Stimulated activated CD8-positive, alpha-beta memory T cell treated with anti-CD3 and anti-CD28 coated beads, Interleukin-4, amount 100 ng/mL, for 4 hours (primary cell): ENCODE results near the gene RNF151.
"Not testable (repeated sequence)": the region's sequence is repeated elsewhere in the genome, so short reads cannot be mapped to it uniquely, and the experiment has no call there.

Experiments
- DNase-seq, 2 donors: peaks; one replicate each; pipeline ENCODE4 v3.0.0-alpha.2; 2020; ENCODE audit warnings: low read depth in 2 of 2, low spot score in 1 of 2

Gene RNF151

DNA sequence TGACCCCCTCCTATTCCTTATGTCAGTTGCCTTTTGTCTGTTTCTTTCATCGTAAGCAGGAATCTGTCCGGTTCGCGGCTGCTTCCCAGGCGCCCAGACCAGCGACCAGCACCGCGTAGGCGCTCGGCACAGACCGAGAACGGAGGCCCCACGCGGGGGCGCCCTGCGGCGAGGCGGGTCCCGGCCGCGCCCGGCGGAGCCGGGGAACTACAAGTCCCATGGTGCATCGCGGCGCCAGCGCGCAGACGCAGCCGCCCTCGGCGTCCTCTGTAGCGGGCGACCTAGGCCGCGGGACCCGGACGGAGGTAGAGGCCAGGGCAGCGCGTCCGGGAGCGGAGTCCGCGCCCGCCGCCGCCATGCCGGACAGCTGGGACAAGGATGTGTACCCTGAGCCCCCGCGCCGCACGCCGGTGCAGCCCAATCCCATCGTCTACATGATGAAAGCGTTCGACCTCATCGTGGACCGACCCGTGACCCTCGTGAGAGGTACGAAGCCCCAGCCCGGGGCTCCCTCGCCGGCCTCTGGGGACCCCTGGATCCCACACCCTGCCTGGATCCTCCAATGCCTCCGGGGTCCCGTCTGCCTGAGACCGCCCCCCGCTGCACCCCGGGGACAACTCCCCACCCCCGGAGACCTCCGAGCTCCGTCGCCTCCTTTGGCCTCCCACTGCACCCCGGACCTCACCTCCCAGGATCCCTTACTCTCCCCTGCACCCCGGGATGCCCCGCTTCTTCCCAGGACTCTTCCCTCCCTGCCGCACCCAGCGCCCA lies 7.2 kb upstream of the RNF151 start, which contains the start of gene NDUFB10:
NDUFB10 (plus strand) TSS at position 270 of the 771 bp plus-strand sequence; CDS start at position 357, 87 bp downstream.
- DNase-seq = peak; percentile 71 to 78

DNA sequence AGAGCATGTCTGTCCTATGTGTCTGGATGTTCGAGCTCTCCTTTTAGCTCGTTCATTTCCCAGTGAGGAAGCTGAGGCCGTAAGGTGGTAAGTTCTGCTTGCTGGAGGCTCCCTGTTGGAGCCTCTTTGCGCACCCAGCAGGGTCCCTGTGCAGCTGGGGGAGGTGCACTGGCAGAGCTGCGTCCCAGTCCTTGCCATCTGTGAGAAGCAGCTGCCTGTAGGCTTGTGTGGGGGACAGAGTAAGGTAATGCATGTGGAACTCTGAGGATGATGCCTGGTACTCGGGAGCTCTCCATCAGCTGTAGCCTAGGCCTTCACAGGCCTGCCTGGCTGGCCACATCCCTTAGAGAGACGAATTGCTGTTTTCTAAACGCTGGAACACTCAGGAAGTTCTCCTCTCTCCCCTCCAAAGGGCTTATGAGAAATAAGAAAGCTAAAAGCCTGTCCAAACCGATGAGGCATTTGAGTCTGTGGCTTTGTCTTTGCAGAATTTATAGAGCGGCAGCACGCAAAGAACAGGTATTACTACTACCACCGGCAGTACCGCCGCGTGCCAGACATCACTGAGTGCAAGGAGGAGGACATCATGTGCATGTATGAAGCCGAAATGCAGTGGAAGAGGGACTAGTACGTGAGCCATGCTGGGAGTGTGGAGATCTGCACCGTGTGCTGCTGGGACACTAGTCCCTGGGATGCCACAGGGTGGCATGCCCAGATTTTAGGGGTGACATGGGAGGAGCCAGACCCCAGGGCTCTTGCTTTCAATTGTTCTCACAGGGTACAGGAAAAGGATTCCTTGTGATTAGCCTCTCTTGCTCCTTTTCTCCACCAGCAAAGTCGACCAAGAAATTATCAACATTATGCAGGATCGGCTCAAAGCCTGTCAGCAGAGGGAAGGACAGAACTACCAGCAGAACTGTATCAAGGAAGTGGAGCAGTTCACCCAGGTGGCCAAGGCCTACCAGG lies 5.7 kb upstream of the RNF151 start:
- no peak for DNase-seq

DNA sequence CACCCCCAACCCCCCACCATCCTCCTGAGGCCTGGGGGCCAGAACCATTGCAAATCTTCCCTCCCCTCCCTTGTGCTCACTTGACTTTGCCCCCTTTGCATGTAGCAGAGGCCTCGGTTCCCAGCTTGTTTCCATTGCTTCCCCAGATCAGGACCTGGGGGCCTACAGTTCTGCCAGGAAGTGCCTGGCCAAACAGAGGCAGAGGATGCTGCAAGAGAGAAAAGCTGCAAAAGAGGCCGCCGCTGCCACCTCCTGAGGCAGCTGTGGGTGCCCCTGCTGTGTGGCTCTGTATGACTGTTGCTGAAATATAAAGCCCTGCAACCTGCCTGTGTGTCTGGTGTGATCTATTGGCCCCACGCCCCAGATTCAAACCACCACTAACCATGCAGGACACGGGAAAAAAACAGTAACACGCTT lies 5.0 kb upstream of the RNF151 start:
- DNase-seq = no peak

DNA sequence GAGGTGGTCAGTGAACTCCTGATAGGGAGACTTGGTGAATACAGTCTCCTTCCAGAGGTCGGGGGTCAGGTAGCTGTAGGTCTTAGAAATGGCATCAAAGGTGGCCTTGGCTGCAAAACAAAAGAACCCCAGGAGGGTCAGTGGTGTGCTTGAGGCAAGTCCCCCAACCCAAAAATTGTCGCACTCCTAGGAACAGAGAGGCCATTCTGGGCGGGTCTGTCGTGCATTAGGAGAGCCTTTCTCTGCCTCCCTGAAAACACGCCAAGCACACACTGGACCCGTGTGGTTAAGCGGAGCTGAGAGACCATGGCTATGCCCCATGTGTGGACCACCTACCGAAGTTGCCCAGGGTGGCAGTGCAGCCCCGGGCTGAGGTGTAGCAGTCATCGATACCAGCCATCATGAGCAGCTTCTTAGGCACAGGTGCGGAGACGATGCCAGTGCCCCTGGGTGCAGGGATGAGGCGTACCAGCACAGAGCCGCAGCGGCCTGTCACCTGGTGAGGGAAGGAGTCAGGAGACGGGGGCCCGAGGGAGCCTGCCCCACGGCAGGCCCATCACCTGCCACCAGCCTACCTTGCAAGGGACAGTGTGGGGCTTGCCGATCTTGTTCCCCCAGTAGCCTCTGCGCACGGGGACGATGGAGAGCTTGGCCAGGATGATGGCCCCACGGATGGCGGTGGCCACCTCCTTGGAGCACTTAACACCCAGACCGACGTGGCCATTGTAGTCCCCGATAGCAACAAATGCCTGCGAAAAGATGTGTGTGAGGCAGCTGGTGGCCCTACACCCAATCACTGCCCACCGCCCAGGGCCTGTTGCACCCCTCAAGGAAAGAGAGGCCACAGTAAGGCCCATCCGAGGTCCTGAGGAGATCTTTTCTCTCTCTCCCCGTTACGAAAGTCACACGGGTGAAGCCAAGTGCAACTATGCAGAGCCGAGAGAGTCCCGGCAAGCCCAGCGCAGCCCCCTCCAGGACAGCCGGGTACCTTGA lies 4.2 kb upstream of the RNF151 start:
- not testable (repeated sequence) for DNase-seq

DNA sequence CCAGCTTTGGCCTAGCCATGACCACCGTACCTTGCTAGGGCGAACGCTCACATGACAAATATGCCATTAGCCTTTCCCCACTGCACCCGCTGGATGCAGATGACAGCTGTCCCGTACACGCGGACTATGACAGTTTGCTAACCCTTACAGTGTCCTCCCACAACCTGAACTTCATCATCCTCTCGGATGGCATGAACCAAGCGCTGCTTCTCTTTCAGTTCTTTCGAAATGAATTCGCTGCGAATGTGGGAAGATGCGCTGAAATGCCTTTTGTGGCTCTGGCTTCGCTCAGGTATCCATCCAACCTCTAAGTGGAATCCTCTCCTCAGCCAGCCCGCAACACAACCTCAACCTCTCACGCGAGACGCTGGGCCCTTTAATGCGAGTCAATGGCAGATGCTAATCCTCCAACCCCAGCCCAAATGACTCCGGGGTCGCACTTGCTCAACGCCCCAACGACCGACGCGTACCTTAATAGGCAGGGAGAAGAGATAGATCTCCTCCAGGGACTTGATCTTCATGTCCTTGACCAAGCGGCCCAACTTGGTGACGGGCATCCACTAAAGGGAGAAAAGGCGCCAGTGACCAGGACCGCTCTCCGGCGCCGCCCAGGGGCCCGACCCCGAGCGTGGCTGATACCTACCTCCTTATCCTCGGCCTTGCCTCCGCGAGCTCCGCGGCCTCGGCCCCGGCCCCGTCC lies 2.7 kb upstream of the RNF151 start:
- no peak for DNase-seq

DNA sequence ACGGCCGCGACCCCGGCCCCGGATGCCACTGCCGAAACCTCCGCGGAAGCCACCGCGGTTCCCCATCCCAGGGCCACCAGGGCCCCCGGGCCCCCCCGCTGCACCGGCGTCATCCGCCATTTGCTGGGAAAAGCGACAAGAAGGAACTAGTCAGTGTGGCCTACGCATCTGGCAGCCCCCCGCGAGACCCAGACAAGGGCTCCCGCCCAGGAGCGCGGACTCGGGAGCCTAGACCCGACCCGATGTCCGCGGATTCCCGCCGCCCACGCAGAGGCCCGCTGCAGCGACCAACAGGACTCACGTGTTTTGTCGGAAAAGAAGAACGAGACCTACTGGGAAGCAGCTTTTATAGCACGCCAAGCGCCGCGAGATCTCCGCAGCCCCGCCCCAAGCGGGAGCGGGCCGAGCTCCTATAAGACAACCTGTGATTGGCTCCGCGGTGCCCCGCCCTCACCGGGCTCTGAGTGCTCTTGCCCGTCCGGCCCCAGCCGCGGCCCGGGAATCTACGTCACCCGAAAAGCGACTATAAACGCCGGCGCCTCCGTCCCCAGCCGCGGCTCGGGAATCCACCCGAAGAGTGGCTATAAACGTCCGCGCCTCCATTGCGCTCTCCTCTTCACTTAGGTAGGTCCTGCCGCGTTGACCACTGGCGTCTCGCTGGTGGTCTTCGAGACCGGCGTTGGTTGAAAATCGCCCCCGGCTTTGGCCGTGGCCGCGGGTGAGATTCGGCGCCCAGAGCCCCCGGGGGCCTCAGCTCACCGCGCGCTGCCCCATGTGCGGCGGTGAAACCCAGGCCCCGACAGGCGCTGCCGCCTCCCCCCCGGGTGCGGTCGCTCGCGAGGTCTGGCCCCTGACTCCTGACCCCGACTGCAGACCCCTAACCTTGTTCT lies 1.9 kb upstream of the RNF151 start, which contains the start of gene RPS2:
RPS2 (minus strand) TSS at position 321 of the 890 bp plus-strand sequence; CDS start at position 120, 201 bp downstream.
- peak; percentile 87 to 97 for DNase-seq

DNA sequence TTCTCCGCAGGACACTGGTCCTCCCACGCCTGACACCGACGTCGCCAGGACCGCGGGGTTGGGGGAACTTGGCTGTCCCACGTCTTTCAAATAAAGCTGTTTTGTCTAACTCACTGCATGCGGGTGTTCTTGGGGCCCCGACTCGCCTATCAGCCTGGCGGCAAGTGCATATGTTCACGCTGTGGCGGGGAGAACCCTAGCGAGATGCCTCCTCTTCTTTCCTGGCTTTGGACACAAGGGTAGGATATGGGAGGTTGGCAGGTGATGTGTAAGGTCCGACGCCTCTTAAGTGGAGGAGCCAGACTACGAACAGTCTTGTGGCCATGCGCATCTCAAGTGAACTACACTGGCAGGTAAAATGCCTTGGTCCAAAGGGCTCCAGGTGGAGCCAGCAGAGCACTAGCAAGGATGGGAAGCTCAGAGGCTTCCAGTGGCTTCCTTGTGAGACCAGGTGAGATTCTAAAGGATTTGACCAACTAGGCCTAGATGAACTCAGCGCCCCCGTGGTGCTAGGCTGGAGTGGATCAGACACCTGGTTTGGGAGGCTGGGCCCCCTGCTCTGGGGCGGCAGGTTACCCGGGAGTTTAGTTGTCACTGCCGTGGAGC lies 1.2 kb upstream of the RNF151 start:
- DNase-seq = no peak

DNA sequence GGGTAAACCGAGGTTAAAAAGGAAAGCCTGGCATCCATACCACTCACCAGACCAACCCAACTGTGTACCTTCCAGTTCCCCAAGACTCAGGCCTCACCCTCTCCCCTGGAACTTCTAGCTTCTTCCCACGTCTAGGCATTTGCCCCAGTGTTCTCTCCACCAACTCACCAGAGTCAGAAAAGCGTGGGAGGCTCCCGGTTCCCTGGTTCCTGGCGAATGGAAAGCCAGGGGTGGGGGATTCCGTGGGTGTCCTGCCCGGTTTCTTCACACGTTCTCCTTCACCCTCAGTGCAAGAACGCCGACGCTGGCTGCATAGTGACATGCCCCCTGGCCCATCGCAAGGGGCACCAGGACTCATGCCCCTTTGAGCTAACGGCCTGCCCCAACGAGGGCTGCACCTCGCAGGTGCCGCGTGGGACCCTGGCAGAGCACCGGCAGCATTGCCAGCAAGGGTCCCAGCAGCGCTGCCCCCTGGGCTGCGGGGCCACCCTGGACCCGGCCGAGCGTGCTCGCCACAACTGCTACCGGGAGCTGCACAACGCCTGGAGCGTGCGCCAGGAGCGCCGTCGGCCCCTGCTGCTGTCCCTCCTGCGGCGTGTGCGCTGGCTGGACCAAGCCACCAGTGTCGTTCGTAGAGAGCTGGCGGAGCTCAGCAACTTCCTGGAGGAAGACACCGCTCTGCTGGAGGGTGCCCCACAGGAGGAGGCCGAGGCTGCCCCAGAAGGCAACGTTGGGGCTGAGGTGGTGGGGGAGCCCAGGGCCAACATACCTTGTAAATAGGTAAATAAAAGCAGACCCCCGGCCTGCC lies 1.7 kb downstream of the RNF151 start:
- no peak for DNase-seq

DNA sequence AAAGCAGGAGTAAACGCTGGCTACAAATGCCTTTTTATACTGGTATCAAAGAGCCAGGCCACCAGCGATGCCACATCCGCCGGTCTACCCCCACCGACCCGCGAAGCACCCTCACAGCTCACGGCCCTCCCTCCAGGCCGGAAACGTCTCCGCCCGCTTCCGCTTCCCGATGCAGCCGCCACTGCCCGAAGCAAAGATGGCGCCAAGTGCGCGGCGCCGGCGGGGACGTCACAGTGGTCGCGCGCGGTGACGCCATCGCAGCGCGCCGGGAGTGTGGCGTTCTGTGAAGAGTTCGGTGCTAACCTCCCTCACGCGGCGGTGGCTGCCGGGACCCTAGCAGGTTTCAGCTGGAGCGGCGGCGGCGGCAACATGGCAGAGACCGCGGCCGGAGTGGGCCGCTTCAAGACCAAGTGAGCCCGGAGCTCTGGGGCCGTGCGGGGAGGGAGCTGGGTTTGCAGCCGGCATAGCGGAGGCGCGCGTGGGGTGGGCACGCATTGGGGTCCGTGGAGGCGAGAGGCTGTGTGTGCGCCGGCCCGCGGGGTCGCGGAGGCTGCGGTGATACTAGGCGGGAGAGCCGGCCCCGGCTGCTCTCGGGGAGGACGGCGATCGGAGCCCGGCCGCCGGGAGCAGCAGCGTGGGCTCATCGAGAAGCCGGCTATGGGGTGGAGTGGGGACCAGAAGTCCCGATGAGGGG lies 5.3 kb downstream of the RNF151 start, which contains the start of gene TBL3:
TBL3 (plus strand) TSS at position 258 of the 694 bp plus-strand sequence; CDS start at position 370, 112 bp downstream.
- DNase-seq = peak; percentile 89 to 94

DNA sequence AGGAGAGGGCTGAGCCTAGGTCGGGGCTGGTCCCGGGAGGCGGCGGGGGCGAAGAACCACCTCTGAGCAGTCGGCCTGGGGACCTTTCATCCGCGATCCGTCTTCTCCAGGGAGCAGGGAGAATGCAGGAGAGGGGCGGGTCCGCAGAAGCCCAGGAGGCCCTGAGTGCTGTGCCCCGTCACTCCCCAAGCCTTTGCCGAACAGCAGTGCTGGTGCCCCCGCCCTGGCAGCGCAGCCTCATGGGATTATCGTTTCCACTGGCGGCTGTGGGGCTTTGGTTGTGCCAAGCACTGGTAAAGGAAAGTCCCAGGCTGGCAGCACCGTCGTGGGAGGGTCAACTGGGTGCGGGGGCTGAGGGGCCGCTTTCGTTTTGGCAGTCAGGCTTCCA lies 5.8 kb downstream of the RNF151 start:
- DNase-seq = no peak

DNA sequence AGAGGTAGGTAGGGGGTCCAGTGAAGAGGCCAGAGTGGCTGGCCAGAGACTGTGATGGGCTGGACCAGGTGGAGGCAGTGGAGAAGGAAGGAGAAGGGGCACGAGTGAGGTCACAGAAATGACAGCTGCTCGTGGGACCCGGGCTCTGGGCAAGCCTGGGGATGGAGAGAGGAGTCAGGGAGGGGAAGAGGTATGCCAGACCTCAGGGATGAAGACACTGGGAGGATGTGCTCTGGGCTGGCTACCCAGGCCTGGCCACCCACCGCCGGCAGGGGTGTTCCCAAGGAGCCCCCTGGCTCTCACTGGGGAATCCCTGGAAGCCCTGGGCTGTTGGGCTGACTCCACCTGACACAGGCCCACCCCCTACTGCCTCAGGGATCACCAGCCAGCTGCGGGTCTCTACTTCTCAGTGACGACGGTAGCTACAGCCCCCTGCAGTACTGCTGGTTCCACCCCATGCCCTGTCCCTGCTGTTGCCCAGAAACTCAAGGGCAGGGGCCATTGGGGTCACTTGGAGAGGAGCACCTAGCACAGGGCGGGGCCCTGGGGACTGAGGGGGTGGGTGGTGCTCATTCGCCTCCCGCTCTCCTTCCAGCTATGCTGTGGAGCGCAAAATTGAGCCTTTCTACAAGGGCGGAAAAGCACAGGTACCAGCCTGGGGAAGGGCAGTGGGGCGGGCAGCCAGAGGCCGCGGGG lies 7.0 kb downstream of the RNF151 start:
- DNase-seq = no peak

DNA sequence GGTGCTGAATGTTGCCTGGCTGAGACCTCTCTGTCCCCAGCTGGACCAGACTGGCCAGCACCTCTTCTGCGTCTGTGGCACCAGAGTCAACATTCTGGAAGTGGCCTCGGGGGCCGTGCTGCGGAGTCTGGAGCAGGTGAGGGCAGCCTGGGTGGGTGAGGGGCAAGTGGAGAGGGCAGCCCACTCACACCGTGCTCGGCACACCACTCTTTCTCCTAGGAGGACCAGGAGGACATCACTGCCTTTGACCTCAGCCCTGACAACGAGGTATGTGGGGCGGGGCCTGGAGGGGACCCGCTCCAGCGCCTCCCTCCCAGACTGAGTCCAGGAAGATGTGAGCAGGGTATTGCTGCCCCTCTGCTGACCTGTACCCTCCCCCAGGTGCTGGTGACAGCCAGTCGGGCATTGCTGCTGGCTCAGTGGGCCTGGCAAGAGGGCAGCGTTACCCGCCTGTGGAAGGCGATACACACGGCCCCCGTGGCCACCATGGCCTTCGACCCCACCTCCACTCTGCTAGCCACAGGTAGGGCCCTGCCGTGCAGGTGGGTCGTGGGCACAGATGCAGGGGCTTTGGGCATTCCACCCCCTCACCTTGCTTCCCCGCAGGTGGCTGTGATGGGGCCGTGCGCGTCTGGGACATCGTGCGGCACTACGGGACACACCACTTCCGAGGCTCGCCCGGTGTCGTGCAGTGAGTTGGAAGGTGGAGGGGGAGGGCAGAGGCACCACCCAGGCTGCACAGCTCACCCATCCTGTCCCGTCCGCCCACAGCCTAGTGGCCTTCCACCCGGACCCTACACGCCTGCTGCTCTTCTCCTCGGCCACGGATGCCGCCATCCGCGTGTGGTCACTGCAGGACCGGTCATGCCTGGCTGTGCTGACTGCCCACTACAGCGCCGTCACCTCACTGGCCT lies 7.8 kb downstream of the RNF151 start:
- no peak for DNase-seq

DNA sequence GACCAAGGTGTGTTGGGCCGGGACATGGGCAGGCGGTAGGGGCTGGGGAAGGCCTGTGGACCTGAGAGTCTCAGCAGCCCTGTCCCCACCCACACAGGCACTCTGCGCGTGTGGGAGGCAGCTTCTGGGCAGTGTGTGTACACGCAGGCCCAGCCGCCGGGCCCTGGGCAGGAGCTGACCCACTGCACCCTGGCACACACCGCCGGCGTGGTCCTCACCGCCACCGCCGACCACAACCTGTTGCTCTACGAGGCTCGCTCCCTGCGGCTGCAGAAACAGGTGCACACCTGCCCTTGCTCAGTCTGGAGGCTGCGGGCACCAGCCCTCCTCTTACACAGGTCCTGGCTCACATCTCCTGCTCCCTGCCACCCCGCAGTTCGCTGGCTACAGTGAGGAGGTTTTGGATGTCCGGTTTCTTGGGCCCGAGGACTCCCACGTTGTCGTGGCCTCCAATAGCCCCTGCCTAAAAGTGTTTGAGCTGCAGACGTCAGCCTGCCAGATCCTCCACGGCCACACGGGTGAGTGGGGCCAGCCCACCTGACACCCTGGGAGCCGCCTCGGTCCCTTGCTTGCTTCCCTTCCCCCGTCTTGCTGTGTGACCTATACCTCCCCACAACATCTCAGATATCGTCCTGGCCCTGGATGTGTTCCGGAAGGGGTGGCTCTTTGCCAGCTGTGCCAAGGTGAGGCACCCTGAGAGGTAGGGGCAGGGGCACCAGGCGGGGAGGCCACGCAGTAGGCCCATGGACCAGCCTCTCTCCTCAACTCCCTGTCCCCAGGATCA lies 9.0 kb downstream of the RNF151 start:
- DNase-seq = no peak

DNA sequence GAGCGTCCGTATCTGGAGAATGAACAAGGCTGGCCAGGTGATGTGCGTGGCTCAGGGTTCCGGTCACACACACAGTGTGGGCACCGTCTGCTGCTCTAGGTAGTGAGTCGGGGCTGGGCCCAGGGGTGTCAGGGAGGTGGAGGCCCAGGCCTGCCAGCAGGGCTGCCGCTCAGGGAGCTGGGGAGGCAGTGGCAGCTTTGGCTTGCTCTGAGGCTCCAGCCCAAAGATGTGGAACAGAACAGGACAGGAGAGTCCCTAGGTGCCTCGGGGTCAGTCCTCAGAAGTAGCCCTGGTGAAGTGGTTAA lies 9.5 kb downstream of the RNF151 start:
- no peak for DNase-seq
